GM18505 (cell line): ENCODE results near the gene CELF6.

ENCODE experiments used
- ATAC-seq: cut with Tn5 transposase; IDR thresholded peaks from one replicate; pipeline ENCODE4 v1.9.1; 2021; ENCODE audit not compliant: unreplicated experiment
- POLR2A ChIP-seq: IDR thresholded peaks from 4 replicates; pipeline ENCODE4 v1.6.1; 2011; ENCODE audit warnings: borderline replicate concordance; ENCODE audit not compliant: insufficient read depth, insufficient read length; ENCODE audit errors: extremely low read depth

The CELF6 gene

DNA sequence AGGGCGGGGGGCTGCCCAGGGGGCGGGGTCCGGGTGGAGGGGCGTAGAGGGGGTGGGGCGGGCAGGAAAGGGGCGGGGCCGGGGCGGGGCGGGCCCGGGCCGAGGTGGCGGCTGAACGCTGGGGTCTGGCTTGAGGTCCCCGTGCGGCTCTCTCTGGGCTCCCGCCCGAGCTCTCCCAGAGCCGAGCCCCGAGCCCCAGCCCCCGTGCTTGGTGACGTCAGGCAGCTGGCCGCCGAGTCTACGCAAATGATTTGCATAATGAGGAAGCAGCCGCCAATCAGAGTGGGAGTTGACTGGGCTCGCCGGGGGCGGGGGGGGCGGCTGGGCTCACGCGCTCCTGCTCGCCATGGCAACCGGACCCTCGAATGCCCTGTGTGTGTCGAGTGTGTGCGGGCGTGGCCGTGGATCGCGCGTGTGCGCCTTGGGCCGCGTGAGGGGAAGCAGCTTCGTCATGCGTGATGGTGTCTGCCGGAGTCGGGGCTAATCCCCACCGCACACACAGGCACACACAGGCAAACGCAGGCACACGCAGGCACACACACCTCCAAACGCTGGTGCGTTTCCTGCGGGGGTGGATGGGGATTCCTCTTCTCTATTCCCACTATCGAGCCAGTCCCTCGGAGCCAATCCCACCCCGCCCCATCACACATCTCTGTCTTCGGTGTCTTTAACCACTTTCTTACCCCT, at the start of gene CELF6:
Gene CELF6, minus strand, starts transcription at position 173 of the 687 bp plus-strand sequence. CDS start 283 bp downstream, outside the sequence.
- peak; percentile 62 for ATAC-seq
- TF ChIP-seq POLR2A: peak; percentile 25

- TF ChIP-seq POLR2A: no peak
- no peak for ATAC-seq
Observed at GRCh38 chr15:72368899-72369298, 48.9 kb upstream of the CELF6 start.

- no peak for TF ChIP-seq POLR2A
- ATAC-seq: no peak
Observed at GRCh38 chr15:72368325-72368724, 48.4 kb upstream of the CELF6 start.

GRCh38 chr15:72365844-72366243, 45.9 kb upstream of the CELF6 start:
- peak; percentile 83 for ATAC-seq

DNA sequence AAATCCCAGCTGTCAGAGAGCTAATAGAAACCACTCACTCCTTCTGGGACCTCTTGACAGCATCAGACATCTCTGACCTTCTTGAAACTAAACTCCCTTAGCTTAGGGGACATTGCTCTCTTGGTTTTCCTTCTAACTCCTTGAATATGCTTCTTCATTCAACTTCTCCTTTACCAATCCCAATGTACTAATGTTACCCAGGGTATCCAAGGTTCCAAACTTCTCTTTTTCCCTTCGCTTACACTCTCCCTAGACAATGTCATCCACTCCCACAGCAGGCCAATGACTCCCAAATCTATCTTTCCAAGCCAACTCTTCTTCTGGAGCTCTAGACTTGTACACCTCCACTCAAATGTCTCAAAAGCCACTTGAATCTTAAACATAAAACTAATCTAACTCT, 41.2 kb upstream of the CELF6 start:
- no peak for TF ChIP-seq POLR2A
- no peak for ATAC-seq

More at GRCh38 chr15:72365844-72366243, 45.9 kb upstream of the CELF6 start:
- TF ChIP-seq POLR2A: no peak

- no peak for TF ChIP-seq POLR2A
- ATAC-seq: no peak
Observed at GRCh38 chr15:72358650-72359171, 38.8 kb upstream of the CELF6 start.

DNA sequence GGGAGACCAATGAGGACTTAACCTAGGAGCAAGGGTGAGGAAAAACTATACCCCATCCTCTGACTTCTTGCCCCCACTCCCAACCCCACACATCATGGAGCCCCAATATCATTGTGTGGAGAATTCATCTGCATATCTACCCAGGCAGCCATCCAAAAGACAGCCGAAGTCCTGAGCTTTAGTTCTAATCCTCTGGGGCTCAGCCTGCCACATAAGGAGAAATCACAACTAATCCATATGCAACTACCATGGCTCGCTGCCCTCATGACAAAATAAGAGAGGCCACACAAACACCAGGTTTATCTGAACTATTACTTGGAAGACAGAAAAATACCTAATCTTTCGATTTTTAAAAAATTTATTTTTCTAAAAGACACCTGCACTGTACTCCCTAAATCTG, 38.2 kb upstream of the CELF6 start:
- no peak for ATAC-seq
- no peak for TF ChIP-seq POLR2A

DNA sequence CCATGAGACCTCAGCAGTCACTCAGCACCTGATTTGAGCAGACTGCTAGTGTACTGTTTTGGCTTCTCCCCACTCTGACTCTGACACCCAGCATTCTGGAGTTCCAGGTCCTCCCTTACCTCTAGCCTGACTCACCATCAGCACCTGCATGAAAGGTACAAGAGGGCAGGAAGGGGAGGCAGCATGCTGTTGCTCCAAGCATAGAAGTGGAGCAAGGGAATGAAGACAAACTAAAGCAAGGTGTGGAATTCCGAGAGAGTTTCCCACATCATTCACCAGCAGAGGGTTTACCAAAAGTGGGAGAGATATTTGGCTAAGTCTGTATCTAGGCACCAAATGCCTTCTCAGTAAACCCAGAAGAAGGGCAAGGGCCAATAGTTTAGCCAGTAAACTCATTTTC, 34.5 kb upstream of the CELF6 start:
- no peak for ATAC-seq
- TF ChIP-seq POLR2A: no peak

DNA sequence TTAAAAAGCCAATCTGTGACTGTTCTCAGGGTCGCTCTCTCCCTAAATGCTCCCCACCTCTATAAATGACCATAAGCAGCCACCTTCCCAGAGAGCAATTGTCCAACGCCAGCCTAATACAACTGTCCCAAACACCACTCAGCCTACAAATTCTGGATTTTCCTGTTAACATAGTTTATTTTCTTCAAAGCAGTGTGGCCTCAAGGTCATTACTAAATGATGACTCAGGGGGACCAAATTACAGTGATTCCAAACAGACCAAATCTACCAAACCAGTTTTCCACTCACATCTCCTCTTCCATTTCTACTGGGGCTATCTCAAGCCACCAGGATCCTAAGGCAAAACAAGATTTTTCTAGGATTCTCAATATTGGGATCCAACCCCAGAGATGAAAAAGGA, 33.3 kb upstream of the CELF6 start:
- ATAC-seq: no peak
- no peak for TF ChIP-seq POLR2A

GRCh38 chr15:72345806-72346205, 25.8 kb upstream of the CELF6 start:
- TF ChIP-seq POLR2A: no peak
- ATAC-seq: no peak

DNA sequence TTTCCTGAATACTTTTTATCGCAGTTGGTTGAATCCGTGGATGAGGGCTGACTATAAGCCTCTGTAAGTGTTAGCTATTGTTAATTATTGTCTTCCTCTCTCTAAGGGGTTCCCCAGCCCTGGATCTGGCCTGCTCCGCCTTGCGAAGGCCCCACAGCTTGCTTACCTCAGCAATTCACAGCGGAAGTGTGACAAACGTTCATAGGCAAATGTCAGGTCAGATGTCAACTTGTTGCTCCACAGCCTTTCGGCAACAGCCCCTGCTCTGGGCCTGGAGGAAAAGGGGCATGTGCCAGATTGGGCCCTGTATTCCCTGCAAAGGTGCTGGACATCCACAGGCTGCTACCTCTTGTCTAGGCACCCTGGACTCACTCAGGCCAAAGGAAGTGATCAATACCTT, 25.3 kb upstream of the CELF6 start:
- no peak for ATAC-seq
- TF ChIP-seq POLR2A: no peak

DNA sequence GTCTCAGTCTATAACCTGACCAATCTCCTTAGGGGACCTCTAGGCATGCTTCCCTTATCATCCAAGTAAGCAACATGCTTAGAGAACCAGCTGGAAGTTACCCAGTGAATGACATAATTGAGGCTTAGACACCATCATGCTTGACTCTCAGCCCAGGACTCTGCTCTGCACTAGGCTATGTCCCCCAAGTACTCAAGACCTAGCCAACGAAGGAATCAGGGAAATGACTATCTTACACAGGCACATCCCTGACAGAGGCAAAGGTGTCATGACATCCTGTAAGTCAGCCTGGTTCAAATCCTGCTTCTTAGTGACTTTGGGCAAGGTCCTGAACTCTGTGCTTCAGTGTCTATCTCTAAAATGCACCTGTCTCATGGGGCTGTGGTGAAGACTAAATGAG, 24.6 kb upstream of the CELF6 start:
- TF ChIP-seq POLR2A: no peak
- ATAC-seq: no peak

DNA sequence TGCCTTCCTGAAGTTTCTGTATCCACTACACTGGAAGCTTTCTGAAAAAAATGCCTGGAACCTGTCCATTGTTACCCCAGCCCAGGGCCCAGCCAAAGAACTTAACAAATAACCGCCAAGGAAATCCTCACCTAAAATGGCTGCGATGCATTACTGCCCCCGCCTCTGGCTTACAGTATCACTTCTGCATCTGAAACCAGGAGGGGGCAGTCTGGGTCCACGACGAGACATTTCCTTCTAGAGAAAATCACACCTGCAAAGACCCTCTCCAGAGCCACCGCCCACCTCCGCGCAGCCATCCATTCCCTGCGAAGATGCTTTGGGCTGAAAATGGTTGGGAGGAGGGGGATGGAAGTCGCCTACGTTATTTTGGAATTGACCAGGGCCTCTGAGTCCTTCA, 22.4 kb upstream of the CELF6 start:
- no peak for TF ChIP-seq POLR2A

GRCh38 chr15:72341361-72341760, 21.4 kb upstream of the CELF6 start:
- TF ChIP-seq POLR2A: no peak
- ATAC-seq: no peak

More for the DNA sequence above, 22.4 kb upstream of the CELF6 start:
- ATAC-seq: no peak
